ENCODE results near the gene NIF3L1.

Gene NIF3L1

DNA sequence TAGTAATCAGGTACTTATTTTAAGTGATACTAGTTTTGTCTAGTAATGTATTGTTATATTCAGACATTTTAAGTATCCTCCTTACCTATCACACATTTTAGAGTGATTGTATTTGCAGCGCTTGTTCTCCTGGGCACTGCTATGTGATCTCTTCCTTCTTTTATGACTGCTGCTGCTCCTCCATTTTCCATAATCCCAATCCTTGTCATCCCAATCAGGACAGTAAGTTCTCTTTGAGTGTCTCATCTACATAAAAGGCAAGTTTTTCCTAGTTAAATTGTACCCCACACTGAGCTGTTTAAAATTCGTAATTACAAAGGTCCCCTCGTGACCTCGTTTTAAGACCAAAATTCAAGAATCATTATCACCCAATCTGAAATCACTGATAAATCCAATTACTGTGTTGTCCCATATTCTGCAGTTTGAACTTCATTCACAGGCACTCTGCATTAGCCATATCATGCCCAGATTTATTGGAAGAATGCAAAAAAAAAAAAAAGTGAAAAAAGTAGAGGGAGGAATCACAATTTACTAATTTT lies 27.5 kb upstream of the NIF3L1 start:
- TF ChIP-seq GATA3 (IDR thresholded peaks at IDR 0.05; ENCODE audit: low read depth, low read length), result no peak
- TF ChIP-seq GATA2 (IDR thresholded peaks at IDR 0.05; ENCODE audit: low read depth, low read length), result no peak

DNA sequence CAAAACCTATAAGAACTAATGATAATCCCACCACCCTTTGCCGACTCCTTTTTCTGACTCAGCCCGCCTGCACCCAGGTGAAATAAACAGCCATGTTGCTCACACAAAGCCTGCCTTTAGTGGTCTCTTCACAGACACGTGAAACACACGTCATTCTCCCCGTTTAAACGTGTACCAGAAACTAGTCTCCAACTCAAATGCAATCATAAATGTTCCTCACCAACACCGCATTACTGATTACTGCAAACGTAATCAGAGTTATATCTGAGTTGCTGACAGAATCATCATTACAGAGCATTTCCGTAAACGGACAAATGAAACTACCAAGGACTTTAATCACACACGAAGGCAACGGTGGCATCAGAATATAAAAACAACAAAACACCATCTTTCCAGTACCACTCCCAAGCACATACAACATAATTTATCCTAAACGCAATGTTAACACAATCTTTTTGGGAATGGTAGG lies 26.6 kb upstream of the NIF3L1 start:
- no peak for TF ChIP-seq GATA3 (IDR thresholded peaks at IDR 0.05; ENCODE audit: low read depth, low read length)
- no peak for TF ChIP-seq GATA2 (IDR thresholded peaks at IDR 0.05; ENCODE audit: low read depth, low read length)

DNA sequence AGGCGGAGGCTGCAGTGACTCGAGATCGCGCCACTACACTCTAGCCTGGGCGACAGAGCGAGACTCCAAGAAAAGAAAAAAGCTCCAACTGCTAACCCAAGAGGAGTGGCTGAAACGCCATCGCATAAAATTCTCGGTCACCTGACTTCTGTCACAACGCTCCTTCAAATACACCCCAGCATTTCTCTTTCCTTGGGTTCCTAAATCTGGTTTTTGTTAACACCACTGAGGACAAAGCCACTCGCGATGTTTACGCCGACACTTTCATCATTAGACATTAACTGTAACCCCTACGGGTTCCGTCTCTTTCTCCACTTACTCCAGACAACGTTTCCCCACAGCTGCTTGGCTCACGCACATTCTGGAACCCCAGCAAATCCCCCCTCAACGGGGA lies 25.4 kb upstream of the NIF3L1 start:
- TF ChIP-seq GATA2 (IDR thresholded peaks at IDR 0.05; ENCODE audit: low read depth, low read length) (no peak), GATA3 (IDR thresholded peaks at IDR 0.05; ENCODE audit: low read depth, low read length) (no peak)

DNA sequence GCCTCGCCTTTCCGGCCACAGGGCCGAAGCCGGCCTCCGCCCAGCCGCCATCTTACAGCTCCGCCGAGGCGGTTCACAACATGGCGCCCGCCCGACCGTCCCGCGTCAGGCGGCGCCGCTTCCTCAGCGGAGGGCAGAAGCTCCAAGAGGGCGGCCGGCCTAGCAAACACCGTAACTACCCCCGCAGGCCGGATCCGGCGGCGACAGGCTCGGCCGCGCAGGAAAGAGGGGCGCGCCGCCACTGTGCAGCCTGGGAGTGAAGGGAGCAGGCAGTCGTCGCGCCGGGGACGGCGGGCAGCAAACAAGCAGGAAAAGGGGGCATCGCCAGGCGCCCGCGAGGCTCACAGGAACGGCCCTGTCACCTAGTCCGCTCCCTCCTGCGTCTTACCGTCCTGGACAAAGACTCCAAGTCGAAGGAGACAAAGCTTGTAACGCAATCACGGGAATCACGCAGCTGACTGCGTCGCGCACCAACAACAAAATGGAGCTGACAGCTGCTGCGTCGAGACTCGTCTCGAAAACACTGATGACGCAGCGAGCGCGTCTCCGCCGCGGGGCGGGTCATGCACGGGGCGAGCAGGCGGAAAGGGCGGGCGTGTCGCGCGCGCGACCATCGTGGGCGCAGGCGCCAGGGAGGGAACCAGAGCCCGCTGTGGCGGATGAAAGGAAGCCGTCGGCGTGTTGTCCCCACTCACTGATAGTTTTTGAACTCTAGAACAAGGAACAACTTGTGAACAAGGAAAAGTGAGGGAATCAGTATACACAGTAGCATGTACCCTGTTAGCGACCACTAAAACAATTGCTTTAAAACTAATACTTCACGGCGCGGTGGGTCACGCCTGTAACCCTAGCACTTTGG lies 24.8 kb upstream of the NIF3L1 start, which contains the start of gene CLK1:
Gene CLK1 (minus strand): TSS at position 483 of the 859 bp plus-strand sequence. CDS start 2,796 bp downstream, outside the sequence.
- no peak for TF ChIP-seq GATA2 (IDR thresholded peaks at IDR 0.05; ENCODE audit: low read depth, low read length)
- TF ChIP-seq GATA3 (IDR thresholded peaks at IDR 0.05; ENCODE audit: low read depth, low read length), result no peak

DNA sequence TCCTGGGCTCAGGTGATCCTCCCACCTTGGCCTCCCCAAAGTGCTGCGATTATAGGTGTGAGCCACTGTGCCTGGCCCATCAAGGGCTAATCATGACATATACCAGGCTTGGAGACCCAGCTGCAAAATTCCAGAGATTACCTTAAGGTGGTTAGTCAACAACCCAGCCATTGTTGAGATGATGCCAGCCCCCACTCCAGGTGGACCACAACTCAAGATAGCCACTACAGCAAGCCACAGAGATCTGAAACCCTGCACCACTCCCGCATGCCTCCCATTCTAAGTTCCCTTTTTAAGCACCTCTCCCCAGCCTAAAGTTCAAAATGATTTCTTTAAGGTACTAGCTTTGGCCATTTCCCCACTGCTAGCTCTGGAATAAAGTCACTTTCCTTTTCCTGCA lies 20.2 kb upstream of the NIF3L1 start:
- TF ChIP-seq GATA2 (IDR thresholded peaks at IDR 0.05; ENCODE audit: low read depth, low read length) (no peak), GATA3 (IDR thresholded peaks at IDR 0.05; ENCODE audit: low read depth, low read length) (no peak)

- no peak for TF ChIP-seq GATA2 (IDR thresholded peaks at IDR 0.05; ENCODE audit: low read depth, low read length)
- TF ChIP-seq GATA3 (IDR thresholded peaks at IDR 0.05; ENCODE audit: low read depth, low read length), result no peak
Observed at GRCh38 chr2:200871151-200871550, 18.0 kb upstream of the NIF3L1 start.

DNA sequence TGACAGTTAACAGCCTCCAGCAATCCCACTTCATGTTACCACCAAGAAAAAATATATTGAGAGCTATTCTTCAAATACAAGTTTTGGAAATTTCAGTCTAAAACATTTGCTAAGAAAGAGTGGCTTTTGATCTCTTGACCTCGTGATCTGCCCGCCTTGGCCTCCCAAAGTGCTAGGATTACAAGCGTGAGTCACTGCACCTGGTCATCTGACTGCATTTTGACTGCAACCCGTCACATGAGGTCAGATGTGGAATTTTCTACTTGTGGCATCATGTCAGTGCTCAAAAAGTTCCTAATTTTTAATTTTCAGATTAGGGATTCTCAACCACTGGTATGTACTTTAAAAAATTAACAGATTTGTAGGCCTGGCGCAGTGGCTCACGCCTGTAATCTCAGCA lies 15.6 kb upstream of the NIF3L1 start:
- no peak for TF ChIP-seq GATA2 (IDR thresholded peaks at IDR 0.05; ENCODE audit: low read depth, low read length)
- no peak for TF ChIP-seq GATA3 (IDR thresholded peaks at IDR 0.05; ENCODE audit: low read depth, low read length)

GRCh38 chr2:200877443-200877842 lies 11.7 kb upstream of the NIF3L1 start:
- TF ChIP-seq GATA3 (IDR thresholded peaks at IDR 0.05; ENCODE audit: low read depth, low read length) (no peak), GATA2 (IDR thresholded peaks at IDR 0.05; ENCODE audit: low read depth, low read length) (no peak)

DNA sequence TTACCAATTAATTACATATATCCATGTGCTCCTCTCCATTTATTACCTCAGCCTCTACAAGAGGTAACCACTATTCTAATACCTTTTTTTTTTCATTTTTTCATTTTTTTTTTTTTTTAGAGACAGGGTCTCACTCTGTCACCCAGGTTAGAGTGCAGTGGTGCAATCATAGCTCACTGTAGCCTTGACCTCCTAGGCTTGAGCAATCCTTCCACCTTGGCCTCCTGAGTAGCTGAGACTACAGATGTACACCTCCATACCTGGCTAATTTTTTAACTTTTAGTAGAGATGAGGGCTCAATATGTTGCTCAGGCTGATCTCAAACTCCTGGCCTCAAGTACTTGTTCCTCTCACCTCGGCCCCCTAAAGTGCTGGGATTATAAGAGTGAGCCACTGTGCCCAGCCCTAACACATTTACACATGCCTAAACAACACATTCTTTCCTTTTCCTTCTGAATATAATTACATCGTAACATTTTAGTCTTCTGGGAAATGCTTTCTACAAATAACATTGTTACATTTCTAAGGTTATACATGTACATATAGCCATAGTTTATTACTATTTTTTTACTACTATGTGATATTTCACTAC lies 10.8 kb upstream of the NIF3L1 start:
- TF ChIP-seq GATA2 (IDR thresholded peaks at IDR 0.05; ENCODE audit: low read depth, low read length), result no peak
- TF ChIP-seq GATA3 (IDR thresholded peaks at IDR 0.05; ENCODE audit: low read depth, low read length), result no peak

GRCh38 chr2:200899482-200899881 lies 10.3 kb downstream of the NIF3L1 start:
- no peak for TF ChIP-seq GATA2 (IDR thresholded peaks at IDR 0.05; ENCODE audit: low read depth, low read length)
- TF ChIP-seq GATA3 (IDR thresholded peaks at IDR 0.05; ENCODE audit: low read depth, low read length), result no peak

DNA sequence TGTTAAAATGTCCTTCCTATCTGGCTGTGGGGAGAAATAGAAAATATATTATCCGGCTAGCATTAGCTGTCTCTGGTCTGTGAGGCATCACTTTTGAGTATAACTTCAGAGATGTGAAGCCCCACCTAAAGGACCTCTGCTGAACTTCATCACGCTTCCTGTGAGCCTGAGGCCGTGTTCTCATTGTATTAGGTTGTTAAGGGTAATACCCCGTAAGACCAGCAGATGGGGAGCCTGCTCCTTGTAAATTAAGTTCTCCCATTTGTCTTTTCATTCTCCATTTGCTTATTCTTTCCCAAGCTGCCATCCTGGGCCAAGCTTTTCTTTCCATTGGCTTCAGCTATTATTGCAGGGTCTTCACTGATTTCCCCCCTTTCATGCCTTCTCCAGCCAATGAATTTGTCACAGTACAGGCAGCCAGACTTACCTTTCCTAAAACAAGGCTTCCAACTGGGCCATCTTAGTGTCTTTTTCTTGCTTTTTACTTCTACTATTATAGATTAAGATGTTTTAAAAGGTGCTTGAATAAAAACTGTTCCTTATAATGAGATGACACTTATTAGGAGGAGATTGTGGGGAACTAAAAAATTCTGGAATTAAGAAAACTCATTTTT lies 12.4 kb downstream of the NIF3L1 start:
- no peak for TF ChIP-seq GATA3 (IDR thresholded peaks at IDR 0.05; ENCODE audit: low read depth, low read length)
- no peak for TF ChIP-seq GATA2 (IDR thresholded peaks at IDR 0.05; ENCODE audit: low read depth, low read length)

DNA sequence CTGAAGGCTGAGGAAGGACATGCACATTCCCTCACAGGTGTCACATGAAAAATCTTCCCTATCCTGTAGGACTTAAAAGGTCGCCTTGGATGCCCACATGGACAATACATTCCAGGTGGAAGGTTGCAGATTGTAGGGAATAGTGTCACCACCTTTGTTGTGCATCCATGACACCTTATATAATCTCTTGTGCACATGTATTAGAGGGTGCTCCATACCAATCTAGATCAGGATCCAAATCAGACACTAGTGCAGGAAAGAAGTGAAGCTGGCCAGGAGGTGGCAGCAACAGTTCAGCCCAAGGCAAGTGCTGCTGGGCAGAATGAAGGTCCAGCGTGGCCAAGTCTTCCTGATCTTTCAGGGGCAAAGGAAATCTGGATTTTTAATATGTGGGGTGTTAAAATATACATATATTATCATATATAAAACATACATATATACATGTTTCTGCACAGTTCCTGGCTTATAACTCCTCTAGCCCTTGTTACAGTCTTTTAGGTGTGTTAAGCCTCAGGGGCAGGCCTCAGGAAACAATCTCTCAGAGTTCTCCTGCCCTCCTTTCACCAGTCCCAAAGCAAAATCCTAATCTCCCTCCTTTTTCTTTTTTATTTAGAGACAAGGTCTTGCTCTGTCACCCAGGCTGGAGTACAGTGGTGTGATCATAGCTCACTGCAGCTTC lies 16.6 kb downstream of the NIF3L1 start:
- no peak for TF ChIP-seq GATA3 (IDR thresholded peaks at IDR 0.05; ENCODE audit: low read depth, low read length)

- no peak for TF ChIP-seq GATA3 (IDR thresholded peaks at IDR 0.05; ENCODE audit: low read depth, low read length)
- no peak for TF ChIP-seq GATA2 (IDR thresholded peaks at IDR 0.05; ENCODE audit: low read depth, low read length)
Observed at GRCh38 chr2:200909958-200910357, 20.8 kb downstream of the NIF3L1 start.

DNA sequence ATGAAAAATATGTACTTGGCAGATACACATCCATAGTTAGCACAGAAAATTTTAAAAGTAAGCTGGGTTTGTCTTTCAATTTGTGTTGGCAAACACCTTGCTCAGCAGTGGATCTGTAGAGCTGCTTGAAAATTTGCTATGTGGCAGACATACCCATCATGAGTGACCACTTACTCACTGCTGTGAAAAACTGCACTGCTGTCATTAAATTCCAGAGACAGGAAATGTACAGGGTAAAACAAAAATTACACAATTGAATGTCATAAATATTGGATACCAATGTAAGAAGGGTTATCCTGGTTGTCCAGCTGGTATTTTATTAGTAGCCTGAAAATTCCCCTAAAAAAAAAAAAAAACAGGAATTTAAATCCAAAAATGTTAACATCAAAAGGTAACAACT lies 24.5 kb downstream of the NIF3L1 start:
- TF ChIP-seq GATA3 (IDR thresholded peaks at IDR 0.05; ENCODE audit: low read depth, low read length) (no peak), GATA2 (IDR thresholded peaks at IDR 0.05; ENCODE audit: low read depth, low read length) (no peak)
